ENCODE results near the gene SPATA9. TPM values are rescaled to one million over a fixed set of nuclear protein-coding genes. Genes with fewer than 3 reads are reported as not detected.

SPATA9 gene
- total and polyA plus RNA-seq, 2 of the 8 experiments (the other 6 are each of a cell fraction or from before 2014, with no cell fraction given) = not detected

DNA sequence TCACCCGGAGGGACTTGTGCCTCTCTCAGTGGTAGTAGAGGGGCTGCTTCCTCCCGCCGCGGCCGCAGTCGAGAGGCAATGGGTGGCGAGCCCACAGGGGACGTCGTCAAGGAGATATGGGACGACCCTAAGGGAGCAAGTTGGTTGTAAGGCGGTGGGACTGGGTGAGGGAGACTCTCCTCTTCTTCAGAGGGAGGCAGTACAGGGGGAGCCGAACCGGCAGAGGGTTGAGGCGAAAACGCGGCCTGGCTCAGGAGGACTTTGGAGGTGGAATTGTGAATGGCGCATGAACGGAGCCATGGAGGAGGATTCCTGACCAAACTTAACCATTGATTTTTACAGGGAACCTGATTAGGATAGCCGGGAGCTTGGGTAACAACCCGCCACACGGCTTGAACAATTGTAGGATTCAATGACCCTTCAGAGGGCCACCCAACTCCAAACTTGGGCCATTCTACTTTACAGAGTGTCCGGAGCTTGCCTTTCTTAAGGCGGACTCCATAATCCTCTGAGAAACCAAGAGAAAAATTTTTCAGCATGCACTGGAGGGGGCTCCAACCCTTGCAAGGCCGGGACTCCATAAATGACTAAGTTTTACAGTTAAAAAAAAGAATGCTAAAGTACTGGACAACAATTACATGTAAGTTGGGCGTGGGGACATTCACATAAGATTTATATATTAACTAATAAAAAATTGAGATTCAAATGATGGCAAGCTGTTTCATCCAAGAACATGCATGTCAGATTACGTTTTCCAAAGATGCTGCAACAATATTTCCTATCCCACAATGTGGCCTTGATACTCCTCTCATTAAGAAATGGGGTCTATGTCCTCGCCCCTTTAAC, 28.9 kb upstream of the SPATA9 start (continued):
- TF ChIP-seq HDAC6 (IDR thresholded peaks at IDR 0.05; ENCODE audit: low read depth, low read length) = no peak
- no peak for TF ChIP-seq KDM5A (IDR thresholded peaks at IDR 0.05; ENCODE audit: low read length)
- peak; percentile 93 for TF ChIP-seq KDM4A (IDR thresholded peaks at IDR 0.05; ENCODE audit: low read depth, low read length, severe bottlenecking)
- no peak for TF ChIP-seq CBX5 (IDR thresholded peaks at IDR 0.05; ENCODE audit: low read depth, low read length)
- no peak for TF ChIP-seq TAF7 (optimal IDR thresholded peaks at IDR 0.05; ENCODE audit: borderline replicate concordance, low read depth, low read length)
- TF ChIP-seq, protein P1, sequence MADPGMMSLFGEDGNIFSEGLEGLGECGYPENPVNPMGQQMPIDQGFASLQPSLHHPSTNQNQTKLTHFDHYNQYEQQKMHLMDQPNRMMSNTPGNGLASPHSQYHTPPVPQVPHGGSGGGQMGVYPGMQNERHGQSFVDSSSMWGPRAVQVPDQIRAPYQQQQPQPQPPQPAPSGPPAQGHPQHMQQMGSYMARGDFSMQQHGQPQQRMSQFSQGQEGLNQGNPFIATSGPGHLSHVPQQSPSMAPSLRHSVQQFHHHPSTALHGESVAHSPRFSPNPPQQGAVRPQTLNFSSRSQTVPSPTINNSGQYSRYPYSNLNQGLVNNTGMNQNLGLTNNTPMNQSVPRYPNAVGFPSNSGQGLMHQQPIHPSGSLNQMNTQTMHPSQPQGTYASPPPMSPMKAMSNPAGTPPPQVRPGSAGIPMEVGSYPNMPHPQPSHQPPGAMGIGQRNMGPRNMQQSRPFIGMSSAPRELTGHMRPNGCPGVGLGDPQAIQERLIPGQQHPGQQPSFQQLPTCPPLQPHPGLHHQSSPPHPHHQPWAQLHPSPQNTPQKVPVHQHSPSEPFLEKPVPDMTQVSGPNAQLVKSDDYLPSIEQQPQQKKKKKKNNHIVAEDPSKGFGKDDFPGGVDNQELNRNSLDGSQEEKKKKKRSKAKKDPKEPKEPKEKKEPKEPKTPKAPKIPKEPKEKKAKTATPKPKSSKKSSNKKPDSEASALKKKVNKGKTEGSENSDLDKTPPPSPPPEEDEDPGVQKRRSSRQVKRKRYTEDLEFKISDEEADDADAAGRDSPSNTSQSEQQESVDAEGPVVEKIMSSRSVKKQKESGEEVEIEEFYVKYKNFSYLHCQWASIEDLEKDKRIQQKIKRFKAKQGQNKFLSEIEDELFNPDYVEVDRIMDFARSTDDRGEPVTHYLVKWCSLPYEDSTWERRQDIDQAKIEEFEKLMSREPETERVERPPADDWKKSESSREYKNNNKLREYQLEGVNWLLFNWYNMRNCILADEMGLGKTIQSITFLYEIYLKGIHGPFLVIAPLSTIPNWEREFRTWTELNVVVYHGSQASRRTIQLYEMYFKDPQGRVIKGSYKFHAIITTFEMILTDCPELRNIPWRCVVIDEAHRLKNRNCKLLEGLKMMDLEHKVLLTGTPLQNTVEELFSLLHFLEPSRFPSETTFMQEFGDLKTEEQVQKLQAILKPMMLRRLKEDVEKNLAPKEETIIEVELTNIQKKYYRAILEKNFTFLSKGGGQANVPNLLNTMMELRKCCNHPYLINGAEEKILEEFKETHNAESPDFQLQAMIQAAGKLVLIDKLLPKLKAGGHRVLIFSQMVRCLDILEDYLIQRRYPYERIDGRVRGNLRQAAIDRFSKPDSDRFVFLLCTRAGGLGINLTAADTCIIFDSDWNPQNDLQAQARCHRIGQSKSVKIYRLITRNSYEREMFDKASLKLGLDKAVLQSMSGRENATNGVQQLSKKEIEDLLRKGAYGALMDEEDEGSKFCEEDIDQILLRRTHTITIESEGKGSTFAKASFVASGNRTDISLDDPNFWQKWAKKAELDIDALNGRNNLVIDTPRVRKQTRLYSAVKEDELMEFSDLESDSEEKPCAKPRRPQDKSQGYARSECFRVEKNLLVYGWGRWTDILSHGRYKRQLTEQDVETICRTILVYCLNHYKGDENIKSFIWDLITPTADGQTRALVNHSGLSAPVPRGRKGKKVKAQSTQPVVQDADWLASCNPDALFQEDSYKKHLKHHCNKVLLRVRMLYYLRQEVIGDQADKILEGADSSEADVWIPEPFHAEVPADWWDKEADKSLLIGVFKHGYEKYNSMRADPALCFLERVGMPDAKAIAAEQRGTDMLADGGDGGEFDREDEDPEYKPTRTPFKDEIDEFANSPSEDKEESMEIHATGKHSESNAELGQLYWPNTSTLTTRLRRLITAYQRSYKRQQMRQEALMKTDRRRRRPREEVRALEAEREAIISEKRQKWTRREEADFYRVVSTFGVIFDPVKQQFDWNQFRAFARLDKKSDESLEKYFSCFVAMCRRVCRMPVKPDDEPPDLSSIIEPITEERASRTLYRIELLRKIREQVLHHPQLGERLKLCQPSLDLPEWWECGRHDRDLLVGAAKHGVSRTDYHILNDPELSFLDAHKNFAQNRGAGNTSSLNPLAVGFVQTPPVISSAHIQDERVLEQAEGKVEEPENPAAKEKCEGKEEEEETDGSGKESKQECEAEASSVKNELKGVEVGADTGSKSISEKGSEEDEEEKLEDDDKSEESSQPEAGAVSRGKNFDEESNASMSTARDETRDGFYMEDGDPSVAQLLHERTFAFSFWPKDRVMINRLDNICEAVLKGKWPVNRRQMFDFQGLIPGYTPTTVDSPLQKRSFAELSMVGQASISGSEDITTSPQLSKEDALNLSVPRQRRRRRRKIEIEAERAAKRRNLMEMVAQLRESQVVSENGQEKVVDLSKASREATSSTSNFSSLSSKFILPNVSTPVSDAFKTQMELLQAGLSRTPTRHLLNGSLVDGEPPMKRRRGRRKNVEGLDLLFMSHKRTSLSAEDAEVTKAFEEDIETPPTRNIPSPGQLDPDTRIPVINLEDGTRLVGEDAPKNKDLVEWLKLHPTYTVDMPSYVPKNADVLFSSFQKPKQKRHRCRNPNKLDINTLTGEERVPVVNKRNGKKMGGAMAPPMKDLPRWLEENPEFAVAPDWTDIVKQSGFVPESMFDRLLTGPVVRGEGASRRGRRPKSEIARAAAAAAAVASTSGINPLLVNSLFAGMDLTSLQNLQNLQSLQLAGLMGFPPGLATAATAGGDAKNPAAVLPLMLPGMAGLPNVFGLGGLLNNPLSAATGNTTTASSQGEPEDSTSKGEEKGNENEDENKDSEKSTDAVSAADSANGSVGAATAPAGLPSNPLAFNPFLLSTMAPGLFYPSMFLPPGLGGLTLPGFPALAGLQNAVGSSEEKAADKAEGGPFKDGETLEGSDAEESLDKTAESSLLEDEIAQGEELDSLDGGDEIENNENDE (IDR thresholded peaks at IDR 0.05; ENCODE audit: insufficient replicate concordance, low read length) = no peak
- TF ChIP-seq NRF1 (IDR thresholded peaks at IDR 0.05; ENCODE audit: low read depth, low read length) = no peak
